Measurements from ENCODE around the gene GPR65. TPM values are rescaled to one million over a fixed set of nuclear protein-coding genes. Genes with fewer than 3 reads are reported as not detected.

Gene GPR65
- total and polyA plus RNA-seq, 10 of the 15 experiments (the other 5 are each of a cell fraction or from before 2014, with no cell fraction given), result 4.4 to 14.7 (median 9.4) TPM

GRCh38 chr14:88063811-88064210 lies 58.9 kb downstream of the GPR65 start:
- no peak for FAIRE-seq
- no peak overlapping the region for H2AFZ ChIP-seq (ENCODE audit: control insufficient read depth, low read depth, low read length)
- H3K27me3 ChIP-seq (replicated peaks in 1 of 2; ENCODE audit: control insufficient read depth in 2 of 2, insufficient read depth in 2 of 2, low read length in 1 of 2), result no peaks in the 10 kb centered on the region
- no peaks in the 10 kb centered on the region for H3K9me3 ChIP-seq (replicated peaks; ENCODE audit: control insufficient read depth, insufficient read depth, low read length)
- H3K27ac ChIP-seq (ENCODE audit: control insufficient read depth, insufficient read depth), result no peak overlapping the region
- WGBS (ENCODE audit: insufficient coverage, insufficient replicate concordance, low lambda C conversion rate, missing lambda C conversion rate), result 15% methylated on average over 2 of the region's 2 CpGs
- in situ Hi-C loops (cut with MboI), result no loop called here
- POLR2A ChIA-PET, result no interaction called here
- peak; percentile 41; the same call in 1 of the 2 replicates for TF ChIP-seq RAD51 (IDR thresholded peaks at IDR 0.05)
- TF ChIP-seq SIN3A (IDR thresholded peaks at IDR 0.05; ENCODE audit: low read depth, low read length), result no peak
- no peaks in the 10 kb centered on the region for H4K20me1 ChIP-seq (ENCODE audit: control insufficient read depth, insufficient read depth)
- H3K9ac ChIP-seq (ENCODE audit: control insufficient read depth, insufficient read depth, low read length), result no peak overlapping the region
- intact Hi-C loops (cut with micrococcal nuclease; ENCODE audit: unreplicated experiment), result no loop called here
- ATAC-seq, result no peak
- no peak overlapping the region for H3K4me3 ChIP-seq
- BruUV-seq (replicated peaks), result no TSS peak
- no peaks in the 10 kb centered on the region for H3K79me2 ChIP-seq (ENCODE audit: control insufficient read depth, insufficient read depth, low read length)
- DNase-seq (ENCODE audit: low read depth, low spot score), result no peak
- no peaks in the 10 kb centered on the region for H3K36me3 ChIP-seq (ENCODE audit: control insufficient read depth in 2 of 2, insufficient read depth in 2 of 2, low read length in 1 of 2)
- SMC1A ChIA-PET (ENCODE audit: uncharacterized antibody, unreplicated experiment), result no interaction called here
- no peak overlapping the region for H3K4me2 ChIP-seq (ENCODE audit: control insufficient read depth, insufficient read depth)
- RAD21 ChIA-PET (ENCODE audit: unreplicated experiment), result no interaction called here
- no peaks in the 10 kb centered on the region for H3K4me1 ChIP-seq (ENCODE audit: control insufficient read depth, insufficient read depth, low read length)
- CTCF ChIA-PET, result interaction anchor here (1.2 to 1.4 kb wide), 3 partner anchors 12 to 125 kb away, joined by 3 to 4 read pairs (median 4); no protein-coding TSS in a partner anchor

Small RNAs within 50 kb of the gene (small RNA-seq; reads per million reads assigned to genes)
- gene RNU6-835P, result not detected

Other genes with a start within 250 kb of the GPR65 start
- 4.8 and 6.1 TPM in 2 replicates for gene GALC, start 12.0 kb upstream of the GPR65 start, total RNA-seq (2014; rRNA removed)
- 4.5 and 4.9 TPM in 2 replicates for gene GALC, start 12.0 kb upstream of the GPR65 start, total RNA-seq (2014; rRNA removed; fragmentation: Illumina TruSeq; extraction: Trizol)
- gene GALC, start 12.0 kb upstream of the GPR65 start, total RNA-seq (2021), result 4.1 and 7.5 TPM in 2 replicates
- gene GALC, start 12.0 kb upstream of the GPR65 start, polyA plus RNA-seq (2011; rRNA removed), result 14.0 and 19.2 TPM in 2 replicates
- 3.9 and 7.0 TPM in 2 replicates for gene GALC, start 12.0 kb upstream of the GPR65 start, polyA plus RNA-seq (2014; fragmentation: Illumina TruSeq; extraction: Trizol)
- gene GALC, start 12.0 kb upstream of the GPR65 start, polyA plus RNA-seq (2014; fragmentation: Nextera tagmentation; extraction: Ambion mirVana), result 1 to 10 TPM; 1.3 to 1.9 TPM
- 2.8 and 4.7 TPM in 2 replicates for gene GALC, start 12.0 kb upstream of the GPR65 start, polyA plus RNA-seq (2014; rRNA removed)
- 1 to 10 TPM; 4.6 to 5.0 TPM for gene GALC, start 12.0 kb upstream of the GPR65 start, polyA plus RNA-seq (2016; fragmentation: Nextera tagmentation; extraction: Ambion mirVana)

All from GM12878 (cell line).